WTC11 (cell line): ENCODE results near the gene CLCA1.

ENCODE experiments used
- CTCF ChIP-seq: fragments of 200-600 bp; IDR thresholded peaks from 2 replicates; pipeline ENCODE4 v1.8.0; 2022; ENCODE audit warnings: antibody characterized with exemption
- ELF4 ChIP-seq: sonication (generic); formaldehyde crosslinking; IDR thresholded peaks from 2 replicates; pipeline ENCODE4 v1.8.1; 2022; ENCODE audit warnings: low read depth, mild to moderate bottlenecking, moderate library complexity, missing genetic modification reagents
- EMX1 ChIP-seq: fragments of 250-450 bp; sonication (Bioruptor Pico); IDR thresholded peaks from 2 replicates; pipeline ENCODE4 v1.8.0; 2021; ENCODE audit warnings: mild to moderate bottlenecking
- ERG ChIP-seq: fragments of 250-450 bp; sonication (Bioruptor Pico); IDR thresholded peaks from 2 replicates; pipeline ENCODE4 v1.8.0; 2021; ENCODE audit warnings: mild to moderate bottlenecking
- JUN ChIP-seq: sonication (generic); formaldehyde crosslinking; IDR thresholded peaks from 2 replicates; pipeline ENCODE4 v1.8.0; 2023; ENCODE audit warnings: mild to moderate bottlenecking, missing genetic modification reagents
- NFE2L1 ChIP-seq: sonication (generic); formaldehyde crosslinking; IDR thresholded peaks from 2 replicates; pipeline ENCODE4 v1.8.1; 2023; ENCODE audit warnings: missing genetic modification reagents
- PREB ChIP-seq: sonication (generic); formaldehyde crosslinking; IDR thresholded peaks from 2 replicates; pipeline ENCODE4 v1.8.1; 2022; ENCODE audit warnings: mild to moderate bottlenecking, missing genetic modification reagents, moderate library complexity, borderline replicate concordance
- SMAD4 ChIP-seq: sonication (generic); formaldehyde crosslinking; IDR thresholded peaks from 2 replicates; pipeline ENCODE4 v1.8.0; 2022; ENCODE audit warnings: mild to moderate bottlenecking, missing genetic modification reagents

- no peak for TF ChIP-seq CTCF
- TF ChIP-seq JUN (CRISPR knock-in tag), result no peak
- TF ChIP-seq NFE2L1 (CRISPR knock-in tag), result no peak
- TF ChIP-seq ELF4 (CRISPR knock-in tag), result no peak
- no peak for TF ChIP-seq ERG (CRISPR knock-in tag)
- TF ChIP-seq EMX1 (CRISPR knock-in tag), result no peak
- no peak for TF ChIP-seq PREB (CRISPR knock-in tag)
- no peak for TF ChIP-seq SMAD4 (CRISPR knock-in tag)
Measured at GRCh38 chr1:86441581-86441980, 27.1 kb upstream of the CLCA1 start.
